Activated CD8-positive, alpha-beta T cell treated with anti-CD3 and anti-CD28 coated beads for 36 hours (primary cell): ENCODE measurements around the gene SCN1A. TPM values are rescaled to one million over a fixed set of nuclear protein-coding genes. Genes with fewer than 3 reads are reported as not detected.

Experiments used
- ATAC-seq: fragments of 200-7000 bp; cut with Tn5 transposase; one replicate; pipeline ENCODE4 v1.10.0; 2021; ENCODE audit warnings: mild to moderate bottlenecking, moderate library complexity
- CTCF ChIA-PET: fragments of 350-600 bp; sonication (Branson Sonifier 250); formaldehyde crosslinking; loops from one replicate; lab custom pipeline; 2021; ENCODE audit warnings: antibody characterized with exemption; lab: Charles Lee
- POLR2A ChIA-PET: fragments of 350-600 bp; sonication (Branson Sonifier 250); formaldehyde crosslinking; loops from one replicate; lab custom pipeline; 2021; ENCODE audit warnings: antibody characterized with exemption; lab: Charles Lee
- DNase-seq: peaks from one replicate; pipeline ENCODE4 v3.0.0-alpha.2; 2020
- H3K27ac Mint-ChIP-seq: one replicate; pipeline ENCODE4 v1.8.0; 2021; ENCODE audit warnings: mild to moderate bottlenecking, mixed read lengths
- H3K27me3 Mint-ChIP-seq: one replicate; pipeline ENCODE4 v1.8.0; 2021; ENCODE audit warnings: mixed read lengths
- H3K36me3 Mint-ChIP-seq: one replicate; pipeline ENCODE4 v1.8.0; 2021; ENCODE audit warnings: low read depth, mixed read lengths
- H3K4me1 Mint-ChIP-seq: one replicate; pipeline ENCODE4 v1.8.0; 2021; ENCODE audit warnings: low read depth, mixed read lengths
- H3K4me3 Mint-ChIP-seq: one replicate; pipeline ENCODE4 v1.8.0; 2021; ENCODE audit warnings: mild to moderate bottlenecking, moderate library complexity, mixed read lengths
- H3K9me3 Mint-ChIP-seq: one replicate; pipeline ENCODE4 v1.8.0; 2021; ENCODE audit warnings: mixed read lengths
- CTCF ChIP-seq: fragments of 200-600 bp; IDR thresholded peaks from one replicate; pipeline ENCODE4 v1.8.0; 2022; ENCODE audit warnings: antibody characterized with exemption, mild to moderate bottlenecking
- intact Hi-C: fragments of 100-400 bp; cut with micrococcal nuclease; formaldehyde crosslinking; loops from one replicate; pipeline ENCODE4 v1.10.0; 2022
- total RNA-seq, 2 experiments: library from RNA; stranded (reverse); gene quantifications; one replicate each; pipeline ENCODE4 v1.2.3, GENCODE V29; 2021

SCN1A gene
- total RNA-seq, 2 experiments from 2014 or later: not detected

- ATAC-seq: no peak
- no peak overlapping the region for H3K27ac Mint-ChIP-seq
- DNase-seq: no peak
- no peak overlapping the region for H3K4me3 Mint-ChIP-seq
- H3K4me1 Mint-ChIP-seq: no peaks in the 10 kb centered on the region
- H3K9me3 Mint-ChIP-seq: no peaks in the 10 kb centered on the region
- no peaks in the 10 kb centered on the region for H3K36me3 Mint-ChIP-seq
- no peaks in the 10 kb centered on the region for H3K27me3 Mint-ChIP-seq
- ChIA-PET CTCF (interaction anchor here (1.0 kb wide), 1 partner anchor 34 kb away, joined by 3 read pairs; no protein-coding TSS in a partner anchor), POLR2A (no interaction called here)
- intact Hi-C loops: no loop called here
- no peak for TF ChIP-seq CTCF
These were observed 33.5 kb downstream of the SCN1A start for GRCh38 chr2:166094325-166094724.

GRCh38 chr2:166092889-166093288, 34.9 kb downstream of the SCN1A start:
- no peak for DNase-seq
- ChIA-PET POLR2A (no interaction called here), CTCF (interaction anchor here (0.7 kb wide), 1 partner anchor 516 kb away, joined by 3 read pairs; no protein-coding TSS in a partner anchor)
- no peak for ATAC-seq
- no peaks in the 10 kb centered on the region for H3K27me3 Mint-ChIP-seq
- no peaks in the 10 kb centered on the region for H3K9me3 Mint-ChIP-seq
- no peak overlapping the region for H3K27ac Mint-ChIP-seq
- no peak for TF ChIP-seq CTCF
- intact Hi-C loops: no loop called here
- no peak overlapping the region for H3K4me3 Mint-ChIP-seq
- no peaks in the 10 kb centered on the region for H3K4me1 Mint-ChIP-seq
- H3K36me3 Mint-ChIP-seq: no peaks in the 10 kb centered on the region

- Mint-ChIP-seq H3K36me3 (no peaks in the 10 kb centered on the region), H3K9me3 (no peaks in the 10 kb centered on the region), H3K4me3 (no peak overlapping the region), H3K27ac (no peak overlapping the region), H3K4me1 (no peaks in the 10 kb centered on the region), H3K27me3 (no peaks in the 10 kb centered on the region)
- POLR2A ChIA-PET: no interaction called here
- intact Hi-C loops: no loop called here
- no peak for TF ChIP-seq CTCF
- DNase-seq (no peak), ATAC-seq (no peak)
- CTCF ChIA-PET: no interaction called here
These were observed 36.4 kb downstream of the SCN1A start for GRCh38 chr2:166091439-166091838.

GRCh38 chr2:166090908-166091307, 36.9 kb downstream of the SCN1A start:
- H3K4me1 Mint-ChIP-seq: no peaks in the 10 kb centered on the region
- POLR2A ChIA-PET: no interaction called here
- intact Hi-C loops: no loop called here
- no peak for TF ChIP-seq CTCF
- no peaks in the 10 kb centered on the region for H3K27me3 Mint-ChIP-seq
- H3K4me3 Mint-ChIP-seq: no peak overlapping the region
- DNase-seq (no peak), ATAC-seq (no peak)
- no peaks in the 10 kb centered on the region for H3K36me3 Mint-ChIP-seq
- H3K9me3 Mint-ChIP-seq: no peaks in the 10 kb centered on the region
- no peak overlapping the region for H3K27ac Mint-ChIP-seq
- CTCF ChIA-PET: no interaction called here

GRCh38 chr2:166090346-166090745, 37.5 kb downstream of the SCN1A start:
- H3K27ac Mint-ChIP-seq: no peak overlapping the region
- ATAC-seq: no peak
- POLR2A ChIA-PET: no interaction called here
- intact Hi-C loops: no loop called here
- H3K4me1 Mint-ChIP-seq: no peaks in the 10 kb centered on the region
- no peak for TF ChIP-seq CTCF
- CTCF ChIA-PET: no interaction called here
- no peaks in the 10 kb centered on the region for H3K9me3 Mint-ChIP-seq
- no peaks in the 10 kb centered on the region for H3K27me3 Mint-ChIP-seq
- no peak overlapping the region for H3K4me3 Mint-ChIP-seq
- no peaks in the 10 kb centered on the region for H3K36me3 Mint-ChIP-seq
- no peak for DNase-seq
